GM18520 (cell line): ENCODE measurements around the gene ZBTB1.
"Not testable (repeated sequence)": the region's sequence is repeated elsewhere in the genome, so short reads cannot be mapped to it uniquely, and the experiment has no call there.

Experiments
- ATAC-seq: cut with Tn5 transposase; IDR thresholded peaks from one replicate; pipeline ENCODE4 v1.9.1; 2021; ENCODE audit not compliant: unreplicated experiment

ZBTB1 gene

GRCh38 chr14:64522591-64523355 lies 18.2 kb downstream of the ZBTB1 start:
- ATAC-seq = no peak

- no peak for ATAC-seq
These were observed 20.8 kb downstream of the ZBTB1 start for GRCh38 chr14:64525354-64525753.

GRCh38 chr14:64531567-64531966 lies 27.0 kb downstream of the ZBTB1 start:
- no peak for ATAC-seq

- no peak for ATAC-seq
These were observed 32.1 kb downstream of the ZBTB1 start for GRCh38 chr14:64536488-64537245.

- ATAC-seq = peak; percentile 93
These were observed 35.9 kb downstream of the ZBTB1 start, which contains the start of gene HSPA2 for GRCh38 chr14:64540208-64541202. Gene HSPA2, plus strand, starts transcription at chr14:64540741. Its CDS starts 109 bp downstream, at chr14:64540850.

GRCh38 chr14:64541261-64541971 lies 36.8 kb downstream of the ZBTB1 start:
- ATAC-seq = no peak

- no peak for ATAC-seq
These were observed 37.6 kb downstream of the ZBTB1 start for GRCh38 chr14:64541972-64542835.

GRCh38 chr14:64542836-64543201 lies 38.2 kb downstream of the ZBTB1 start:
- no peak for ATAC-seq

GRCh38 chr14:64544607-64545312 lies 40.2 kb downstream of the ZBTB1 start:
- no peak for ATAC-seq

- no peak for ATAC-seq
These were observed 44.4 kb downstream of the ZBTB1 start for GRCh38 chr14:64549016-64549415.

- no peak for ATAC-seq
These were observed 45.4 kb downstream of the ZBTB1 start, which contains the start of gene PPP1R36 for GRCh38 chr14:64549791-64550620. Gene PPP1R36, plus strand, starts transcription at chr14:64549961. Its CDS starts 37 bp downstream, at chr14:64549998.

- no peak for ATAC-seq
These were observed 46.2 kb downstream of the ZBTB1 start for GRCh38 chr14:64550621-64551333.

GRCh38 chr14:64554556-64554955 lies 50.0 kb downstream of the ZBTB1 start:
- no peak for ATAC-seq

- no peak for ATAC-seq
These were observed 52.0 kb downstream of the ZBTB1 start for GRCh38 chr14:64556526-64556925.

- not testable (repeated sequence) for ATAC-seq
These were observed 53.6 kb downstream of the ZBTB1 start for GRCh38 chr14:64558216-64558615.

- no peak for ATAC-seq
These were observed 57.1 kb downstream of the ZBTB1 start for GRCh38 chr14:64561631-64562030.

- no peak for ATAC-seq
These were observed 57.9 kb downstream of the ZBTB1 start for GRCh38 chr14:64562436-64562835.
